GM12878 (cell line): ENCODE results near the gene QRFP. TPM values are rescaled to one million over a fixed set of nuclear protein-coding genes. Genes with fewer than 3 reads are reported as not detected.

Experiments used
- CBX3 ChIP-seq: fragments of 200-600 bp; sonication (generic); IDR thresholded peaks from 2 replicates; pipeline ENCODE4 v1.6.1; 2016; ENCODE audit warnings: low read depth, borderline replicate concordance
- E4F1 ChIP-seq: fragments of 450-650 bp; IDR thresholded peaks from 2 replicates; pipeline ENCODE4 v1.6.1; 2018; ENCODE audit warnings: borderline replicate concordance, mild to moderate bottlenecking; ENCODE audit not compliant: partially characterized antibody
- FOS ChIP-seq: IDR thresholded peaks from 3 replicates; pipeline ENCODE4 v1.6.1; 2011; ENCODE audit warnings: borderline replicate concordance; ENCODE audit not compliant: insufficient read length; ENCODE audit errors: extremely low read depth
- HSF1 ChIP-seq: fragments of 150-350 bp; IDR thresholded peaks from 2 replicates; pipeline ENCODE4 v1.6.1; 2014; ENCODE audit warnings: mild to moderate bottlenecking, low read depth, low read length
- IKZF1 ChIP-seq: fragments of 450-650 bp; conservative IDR thresholded peaks from 2 replicates; pipeline ENCODE4 v1.6.1; 2017; ENCODE audit warnings: antibody characterized with exemption, mild to moderate bottlenecking
- KLF5 ChIP-seq: fragments of 450-650 bp; IDR thresholded peaks from 2 replicates; pipeline ENCODE4 v1.6.1; 2014; ENCODE audit warnings: mild to moderate bottlenecking; ENCODE audit not compliant: partially characterized antibody
- LARP7 ChIP-seq: fragments of 450-650 bp; IDR thresholded peaks from 2 replicates; pipeline ENCODE4 v1.6.1; 2017; ENCODE audit warnings: mild to moderate bottlenecking
- PAX5 ChIP-seq: IDR thresholded peaks from 2 replicates; pipeline ENCODE4 v1.6.1; 2011; ENCODE audit warnings: low read depth, low read length, borderline replicate concordance
- PKNOX1 ChIP-seq: fragments of 450-650 bp; IDR thresholded peaks from 2 replicates; pipeline ENCODE4 v1.6.1; 2016; ENCODE audit warnings: mild to moderate bottlenecking
- SREBF1 ChIP-seq: IDR thresholded peaks from 2 replicates; pipeline ENCODE4 v1.6.1; 2012; ENCODE audit warnings: mild to moderate bottlenecking, low read length
- SREBF2 ChIP-seq: IDR thresholded peaks from 2 replicates; pipeline ENCODE4 v1.6.1; 2012; ENCODE audit warnings: mild to moderate bottlenecking, low read length
- SUZ12 ChIP-seq: fragments of 200-600 bp; sonication (generic); IDR thresholded peaks from one replicate; pipeline ENCODE4 v1.6.1; 2018; ENCODE audit warnings: antibody characterized with exemption, mild to moderate bottlenecking; ENCODE audit not compliant: unreplicated experiment
- TAF1 ChIP-seq: IDR thresholded peaks from 2 replicates; pipeline ENCODE4 v1.6.1; 2011; ENCODE audit warnings: mild to moderate bottlenecking, low read depth, low read length, borderline replicate concordance
- TCF7 ChIP-seq: IDR thresholded peaks from 2 replicates; pipeline ENCODE4 v1.6.1; 2014; ENCODE audit warnings: antibody characterized with exemption, borderline replicate concordance
- ZNF217 ChIP-seq: fragments of 450-650 bp; IDR thresholded peaks from 2 replicates; pipeline ENCODE4 v1.6.1; 2017; ENCODE audit warnings: antibody characterized with exemption, mild to moderate bottlenecking
- ZNF384 ChIP-seq: IDR thresholded peaks from 2 replicates; pipeline ENCODE4 v1.6.1; 2012; ENCODE audit warnings: low read depth, mild to moderate bottlenecking, low read length, improper control_type of control experiment, borderline replicate concordance
- polyA plus RNA-seq, 11 experiments: library from polyadenylated mRNA; depleted of rRNA in 4 of 11; unstranded in 6 of 11; stranded (reverse) in 5 of 11; fragments of >200 nt; fragmentation: Nextera tagmentation in 4 of 11; fragmentation: Illumina TruSeq in 1 of 11; extraction: Ambion mirVana in 4 of 11; extraction: Trizol in 1 of 11; gene quantifications; 1 replicate in 1 of 11; 2 replicates in 10 of 11; pipeline versions ENCODE4 v1.2.1 to v1.2.3, GENCODE V29; 2011 to 2016; ENCODE audit warnings: inconsistent platforms in 2 of 11, missing spikeins in 2 of 11, low read depth in 1 of 11
- total RNA-seq, 4 experiments: library from RNA; depleted of rRNA in 3 of 4; stranded (reverse); fragments of >200 nt in 3 of 4; fragmentation: Illumina TruSeq in 1 of 4; extraction: Trizol in 1 of 4; gene quantifications; 2 replicates each; pipeline versions ENCODE4 v1.2.1 to v1.2.3, GENCODE V29; 2013 to 2021
- TF ChIP-seq, protein P1 (sequence below): fragments of 450-650 bp; IDR thresholded peaks from 2 replicates; pipeline ENCODE4 v1.6.1; 2017; ENCODE audit warnings: mild to moderate bottlenecking
- TF ChIP-seq, protein P2 (sequence below): IDR thresholded peaks from 2 replicates; pipeline ENCODE4 v1.6.1; 2011; ENCODE audit warnings: low read depth, mild to moderate bottlenecking, low read length, moderate library complexity, borderline replicate concordance; ENCODE audit errors: extremely low read depth
- TF ChIP-seq, protein P3 (sequence below): fragments of 450-650 bp; IDR thresholded peaks from 2 replicates; pipeline ENCODE4 v1.6.1; 2014; ENCODE audit warnings: mild to moderate bottlenecking
- TF ChIP-seq, protein P4 (sequence below): fragments of 450-650 bp; IDR thresholded peaks from 2 replicates; pipeline ENCODE4 v1.6.1; 2016; ENCODE audit warnings: mild to moderate bottlenecking

QRFP gene
- total and polyA plus RNA-seq, 10 of the 15 experiments (the other 5 are each of a cell fraction or from before 2014, with no cell fraction given): not detected

- TF ChIP-seq, protein P1, sequence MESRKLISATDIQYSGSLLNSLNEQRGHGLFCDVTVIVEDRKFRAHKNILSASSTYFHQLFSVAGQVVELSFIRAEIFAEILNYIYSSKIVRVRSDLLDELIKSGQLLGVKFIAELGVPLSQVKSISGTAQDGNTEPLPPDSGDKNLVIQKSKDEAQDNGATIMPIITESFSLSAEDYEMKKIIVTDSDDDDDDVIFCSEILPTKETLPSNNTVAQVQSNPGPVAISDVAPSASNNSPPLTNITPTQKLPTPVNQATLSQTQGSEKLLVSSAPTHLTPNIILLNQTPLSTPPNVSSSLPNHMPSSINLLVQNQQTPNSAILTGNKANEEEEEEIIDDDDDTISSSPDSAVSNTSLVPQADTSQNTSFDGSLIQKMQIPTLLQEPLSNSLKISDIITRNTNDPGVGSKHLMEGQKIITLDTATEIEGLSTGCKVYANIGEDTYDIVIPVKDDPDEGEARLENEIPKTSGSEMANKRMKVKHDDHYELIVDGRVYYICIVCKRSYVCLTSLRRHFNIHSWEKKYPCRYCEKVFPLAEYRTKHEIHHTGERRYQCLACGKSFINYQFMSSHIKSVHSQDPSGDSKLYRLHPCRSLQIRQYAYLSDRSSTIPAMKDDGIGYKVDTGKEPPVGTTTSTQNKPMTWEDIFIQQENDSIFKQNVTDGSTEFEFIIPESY: no peak
- TF ChIP-seq SUZ12: no peak
- no peak for TF ChIP-seq CBX3
- TF ChIP-seq ZNF217: peak; percentile 60; the same call in 1 of the 2 replicates
- TF ChIP-seq TAF1: no peak
- peak; percentile 55; the same call in 1 of the 2 replicates for TF ChIP-seq ZNF384
- no peak for TF ChIP-seq HSF1
- no peak for TF ChIP-seq FOS
- no peak for TF ChIP-seq TCF7
- TF ChIP-seq, protein P2, sequence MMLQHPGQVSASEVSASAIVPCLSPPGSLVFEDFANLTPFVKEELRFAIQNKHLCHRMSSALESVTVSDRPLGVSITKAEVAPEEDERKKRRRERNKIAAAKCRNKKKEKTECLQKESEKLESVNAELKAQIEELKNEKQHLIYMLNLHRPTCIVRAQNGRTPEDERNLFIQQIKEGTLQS: no peak
- TF ChIP-seq LARP7: no peak
- TF ChIP-seq, protein P3, sequence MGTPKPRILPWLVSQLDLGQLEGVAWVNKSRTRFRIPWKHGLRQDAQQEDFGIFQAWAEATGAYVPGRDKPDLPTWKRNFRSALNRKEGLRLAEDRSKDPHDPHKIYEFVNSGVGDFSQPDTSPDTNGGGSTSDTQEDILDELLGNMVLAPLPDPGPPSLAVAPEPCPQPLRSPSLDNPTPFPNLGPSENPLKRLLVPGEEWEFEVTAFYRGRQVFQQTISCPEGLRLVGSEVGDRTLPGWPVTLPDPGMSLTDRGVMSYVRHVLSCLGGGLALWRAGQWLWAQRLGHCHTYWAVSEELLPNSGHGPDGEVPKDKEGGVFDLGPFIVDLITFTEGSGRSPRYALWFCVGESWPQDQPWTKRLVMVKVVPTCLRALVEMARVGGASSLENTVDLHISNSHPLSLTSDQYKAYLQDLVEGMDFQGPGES: no peak
- peak; percentile 98 for TF ChIP-seq PAX5
- no peak for TF ChIP-seq KLF5
- TF ChIP-seq SREBF1: no peak
- peak; percentile 37; the same call in 1 of the 2 replicates for TF ChIP-seq PKNOX1
- TF ChIP-seq, protein P4, sequence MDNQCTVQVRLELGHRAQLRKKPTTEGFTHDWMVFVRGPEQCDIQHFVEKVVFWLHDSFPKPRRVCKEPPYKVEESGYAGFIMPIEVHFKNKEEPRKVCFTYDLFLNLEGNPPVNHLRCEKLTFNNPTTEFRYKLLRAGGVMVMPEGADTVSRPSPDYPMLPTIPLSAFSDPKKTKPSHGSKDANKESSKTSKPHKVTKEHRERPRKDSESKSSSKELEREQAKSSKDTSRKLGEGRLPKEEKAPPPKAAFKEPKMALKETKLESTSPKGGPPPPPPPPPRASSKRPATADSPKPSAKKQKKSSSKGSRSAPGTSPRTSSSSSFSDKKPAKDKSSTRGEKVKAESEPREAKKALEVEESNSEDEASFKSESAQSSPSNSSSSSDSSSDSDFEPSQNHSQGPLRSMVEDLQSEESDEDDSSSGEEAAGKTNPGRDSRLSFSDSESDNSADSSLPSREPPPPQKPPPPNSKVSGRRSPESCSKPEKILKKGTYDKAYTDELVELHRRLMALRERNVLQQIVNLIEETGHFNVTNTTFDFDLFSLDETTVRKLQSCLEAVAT: 0 out of 2 replicates have a peak, but pooled peaks have one; percentile 60
- peak; percentile 74 for TF ChIP-seq IKZF1
- no peak for TF ChIP-seq E4F1
- no peak for TF ChIP-seq SREBF2
Measured at GRCh38 chr9:130931508-130932254, 35.1 kb upstream of the QRFP start (continued).
